HepG2 (cell line): Measurements from ENCODE around the gene GJA5. TPM values are rescaled to one million over a fixed set of nuclear protein-coding genes. Genes with fewer than 3 reads are reported as not detected.

Experiments
- ARNTL ChIP-seq: sonication (generic); formaldehyde crosslinking; IDR thresholded peaks from 2 replicates; pipeline ENCODE4 v1.4.0; 2020; ENCODE audit warnings: mild to moderate bottlenecking, missing genetic modification reagents
- CREB3 ChIP-seq: sonication (generic); formaldehyde crosslinking; IDR thresholded peaks from 2 replicates; pipeline ENCODE4 v1.5.0; 2020; ENCODE audit warnings: missing genetic modification reagents
- EZH2 ChIP-seq: conservative IDR thresholded peaks from 2 replicates; pipeline ENCODE4 v1.6.1; 2012; ENCODE audit warnings: mild to moderate bottlenecking, low read depth, low read length, moderate library complexity
- GRHL1 ChIP-seq: sonication (generic); formaldehyde crosslinking; conservative IDR thresholded peaks from 2 replicates; pipeline ENCODE4 v1.8.0; 2022; ENCODE audit warnings: missing genetic modification reagents
- HMGXB3 ChIP-seq: sonication (generic); formaldehyde crosslinking; IDR thresholded peaks from 2 replicates; pipeline ENCODE4 v1.4.0; 2020; ENCODE audit warnings: missing genetic modification reagents, borderline replicate concordance
- IRF2 ChIP-seq: IDR thresholded peaks from 2 replicates; pipeline ENCODE4 v1.6.1; 2018; ENCODE audit warnings: missing genetic modification reagents, missing compliant biosample characterization
- KLF15 ChIP-seq: sonication (generic); formaldehyde crosslinking; IDR thresholded peaks from 2 replicates; pipeline ENCODE4 v1.8.1; 2023; ENCODE audit warnings: borderline replicate concordance, mild to moderate bottlenecking, inconsistent platforms, missing genetic modification reagents, mixed read lengths
- MAFF ChIP-seq: IDR thresholded peaks from 2 replicates; pipeline ENCODE4 v1.6.1; 2011; ENCODE audit warnings: low read depth, low read length, improper control_type of control experiment
- MXD4 ChIP-seq: IDR thresholded peaks from 2 replicates; pipeline ENCODE4 v1.6.1; 2016; ENCODE audit warnings: mild to moderate bottlenecking, missing biosample characterization, missing genetic modification reagents
- NCOA1 ChIP-seq: sonication (generic); formaldehyde crosslinking; IDR thresholded peaks from 2 replicates; pipeline ENCODE4 v1.9.0; 2021; ENCODE audit warnings: missing genetic modification reagents
- RARA ChIP-seq: IDR thresholded peaks from 2 replicates; pipeline ENCODE4 v1.6.1; 2016; ENCODE audit warnings: missing genetic modification reagents, missing compliant biosample characterization
- SIN3A ChIP-seq: IDR thresholded peaks from 2 replicates; pipeline ENCODE4 v1.6.1; 2011; ENCODE audit warnings: low read depth, mild to moderate bottlenecking, control low read depth, low read length, borderline replicate concordance
- SNAI1 ChIP-seq: sonication (generic); formaldehyde crosslinking; IDR thresholded peaks from 2 replicates; pipeline ENCODE4 v1.5.0; 2020; ENCODE audit warnings: mild to moderate bottlenecking, missing genetic modification reagents, borderline replicate concordance
- SP140L ChIP-seq: sonication (generic); formaldehyde crosslinking; IDR thresholded peaks from 2 replicates; pipeline ENCODE4 v1.4.0; 2020; ENCODE audit warnings: missing genetic modification reagents, borderline replicate concordance
- ZKSCAN1 ChIP-seq: fragments of 150-350 bp; IDR thresholded peaks from 2 replicates; pipeline ENCODE4 v1.6.1; 2014; ENCODE audit warnings: low read length
- ZNF124 ChIP-seq: sonication (generic); formaldehyde crosslinking; IDR thresholded peaks from 2 replicates; pipeline ENCODE4 v1.4.0; 2020; ENCODE audit warnings: missing genetic modification reagents
- ZNF207 ChIP-seq: fragments of 450-650 bp; IDR thresholded peaks from 2 replicates; pipeline ENCODE4 v1.6.1; 2016; ENCODE audit warnings: antibody characterized with exemption, borderline replicate concordance
- ZNF580 ChIP-seq: IDR thresholded peaks from 2 replicates; pipeline ENCODE4 v1.6.1; 2016; ENCODE audit warnings: low read depth, borderline replicate concordance
- ZNF724P ChIP-seq: sonication (generic); formaldehyde crosslinking; IDR thresholded peaks from 2 replicates; pipeline ENCODE4 v1.8.0; 2022; ENCODE audit warnings: missing genetic modification reagents, borderline replicate concordance
- ZNF800 ChIP-seq: sonication (generic); formaldehyde crosslinking; IDR thresholded peaks from 2 replicates; pipeline ENCODE4 v1.4.0; 2020; ENCODE audit warnings: missing genetic modification reagents
- ZSCAN5A ChIP-seq: sonication (generic); formaldehyde crosslinking; IDR thresholded peaks from 2 replicates; pipeline ENCODE4 v1.8.0; 2022; ENCODE audit warnings: mild to moderate bottlenecking, missing genetic modification reagents, borderline replicate concordance
- polyA plus RNA-seq, 8 experiments: library from polyadenylated mRNA; depleted of rRNA in 3 of 8; stranded (reverse) in 7 of 8; unstranded in 1 of 8; fragments of >200 nt; fragmentation: Illumina TruSeq in 4 of 8; extraction: Trizol in 4 of 8; gene quantifications; 2 replicates each; pipeline versions ENCODE4 v1.2.1 to v1.2.3, GENCODE V29; 2011 to 2016; ENCODE audit warnings: low read depth in 4 of 8, missing spikeins in 1 of 8, mixed read lengths in 1 of 8; ENCODE audit not compliant: insufficient read depth in 1 of 8
- total RNA-seq, 5 experiments: library from RNA; depleted of rRNA; stranded (reverse); fragments of >200 nt; fragmentation: Illumina TruSeq; extraction: Trizol; gene quantifications; 2 replicates each; pipeline ENCODE4 v1.2.3, GENCODE V29; 2016; ENCODE audit warnings: low read depth in 1 of 5

The GJA5 gene
- total and polyA plus RNA-seq, 2 of the 13 experiments (the other 11 are each of a cell fraction or from before 2014, with no cell fraction given): not detected

- no peak for TF ChIP-seq GRHL1 (CRISPR knock-in tag)
- TF ChIP-seq SP140L: 0 out of 2 replicates have a peak, but pooled peaks have one; percentile 45
- TF ChIP-seq SIN3A: no peak
- no peak for TF ChIP-seq SNAI1 (CRISPR knock-in tag)
- no peak for TF ChIP-seq ZNF800 (CRISPR knock-in tag)
- no peak for TF ChIP-seq IRF2 (CRISPR knock-in tag)
- TF ChIP-seq MXD4 (CRISPR knock-in tag): no peak
- no peak for TF ChIP-seq ZNF207
- TF ChIP-seq ZSCAN5A: no peak
- no peak for TF ChIP-seq CREB3 (CRISPR knock-in tag)
- no peak for TF ChIP-seq EZH2
- no peak for TF ChIP-seq ZKSCAN1
- TF ChIP-seq ZNF724P (CRISPR knock-in tag): no peak
- 0 out of 2 replicates have a peak, but pooled peaks have one; percentile 15 for TF ChIP-seq MAFF
- no peak for TF ChIP-seq HMGXB3 (CRISPR knock-in tag)
- TF ChIP-seq ZNF124 (CRISPR knock-in tag): peak; percentile 83
- no peak for TF ChIP-seq ARNTL (CRISPR knock-in tag)
- no peak for TF ChIP-seq NCOA1 (CRISPR knock-in tag)
- TF ChIP-seq ZNF580: no peak
- TF ChIP-seq RARA (CRISPR knock-in tag): peak; percentile 79
- no peak for TF ChIP-seq KLF15 (CRISPR knock-in tag)
Observed at GRCh38 chr1:147808025-147808424, 47.6 kb upstream of the GJA5 start (continued).
